NCI-H345 treated with DMSO at 0.1 percent for 48 hours (cell line): ENCODE data around the gene PDIA3.
"Not testable (repeated sequence)": the region's sequence is repeated elsewhere in the genome, so short reads cannot be mapped to it uniquely, and the experiment has no call there.

Source experiments
- DNase-seq: peaks from one replicate; lab custom pipeline; 2025; ENCODE audit not compliant: unreplicated experiment; lab: John Stamatoyannopoulos, UW

PDIA3 gene

GRCh38 chr15:43776101-43776717 is 30.0 kb downstream of the PDIA3 start:
- DNase-seq = no peak

- peak; percentile 77 for DNase-seq
These were observed 30.6 kb downstream of the PDIA3 start, which contains the start of gene ELL3 for GRCh38 chr15:43776718-43777266. Gene ELL3, minus strand, starts transcription at chr15:43776966. Its CDS starts 65 bp downstream, at chr15:43776901.

- DNase-seq = peak; percentile 79
These were observed 31.2 kb downstream of the PDIA3 start for GRCh38 chr15:43777267-43777914.

- no peak for DNase-seq
These were observed 32.8 kb downstream of the PDIA3 start for GRCh38 chr15:43779016-43779415.

GRCh38 chr15:43789409-43789808 is 43.2 kb downstream of the PDIA3 start:
- DNase-seq = no peak

GRCh38 chr15:43791993-43792760 is 45.9 kb downstream of the PDIA3 start, which contains the start of gene SERF2:
Gene SERF2, plus strand, starts transcription at chr15:43792320. Its CDS starts 57 bp downstream, at chr15:43792377.
- DNase-seq = peak; percentile 92

GRCh38 chr15:43792761-43793476 is 46.7 kb downstream of the PDIA3 start:
- no peak for DNase-seq

- no peak for DNase-seq
These were observed 47.4 kb downstream of the PDIA3 start for GRCh38 chr15:43793647-43794046.

- no peak for DNase-seq
These were observed 48.2 kb downstream of the PDIA3 start for GRCh38 chr15:43794269-43795037.

- DNase-seq = no peak
These were observed 49.0 kb downstream of the PDIA3 start for GRCh38 chr15:43795197-43795596.

GRCh38 chr15:43795997-43796396 is 49.8 kb downstream of the PDIA3 start:
- no peak for DNase-seq

GRCh38 chr15:43796566-43796965 is 50.3 kb downstream of the PDIA3 start:
- DNase-seq = no peak

- DNase-seq = peak; percentile 44
These were observed 53.1 kb downstream of the PDIA3 start for GRCh38 chr15:43799209-43799944.

GRCh38 chr15:43799945-43800285 is 53.7 kb downstream of the PDIA3 start, which contains the start of gene SERINC4:
Gene SERINC4, minus strand, starts transcription at chr15:43800220. Its CDS starts 234 bp downstream, at chr15:43799986.
- DNase-seq = no peak

GRCh38 chr15:43800286-43801141 is 54.3 kb downstream of the PDIA3 start, which contains the start of gene HYPK:
Gene HYPK, plus strand, starts transcription at chr15:43800599. Its CDS starts 24 bp downstream, at chr15:43800623.
- DNase-seq = peak; percentile 46

GRCh38 chr15:43802676-43803075 is 56.4 kb downstream of the PDIA3 start:
- not testable (repeated sequence) for DNase-seq

GRCh38 chr15:43808435-43808950 is 62.3 kb downstream of the PDIA3 start:
- DNase-seq = no peak
